ENCODE measurements around the gene CCT6B.

CCT6B gene

DNA sequence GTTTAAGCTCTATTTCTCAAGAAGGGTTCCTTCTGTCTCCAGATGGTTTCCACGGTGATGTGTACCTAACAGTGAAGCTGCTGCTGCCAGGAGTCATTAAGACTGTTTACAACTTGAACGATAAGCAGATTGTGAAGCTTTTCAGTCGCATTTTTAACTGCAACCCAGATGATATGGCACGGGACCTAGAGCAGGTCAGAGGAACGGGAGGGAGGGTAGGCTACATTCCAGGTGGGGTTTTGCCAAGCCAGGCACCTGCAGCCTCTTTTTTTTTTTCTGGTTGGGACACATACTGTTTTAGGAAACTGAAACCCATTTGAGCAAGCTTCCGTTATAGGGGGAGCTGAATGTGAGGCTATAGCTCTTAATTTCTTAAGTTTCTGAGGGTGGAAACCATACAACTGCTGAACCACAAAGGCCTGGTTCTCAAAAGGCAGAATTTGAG is 29.7 kb upstream of the CCT6B start:
- H3K27ac ChIP-seq = no peak overlapping the region; the same call in 1 of the 2 replicates
- TF ChIP-seq CTCF (conservative IDR thresholded peaks at IDR 0.05) (no peak), ZFX (IDR thresholded peaks at IDR 0.05) (no peak)

DNA sequence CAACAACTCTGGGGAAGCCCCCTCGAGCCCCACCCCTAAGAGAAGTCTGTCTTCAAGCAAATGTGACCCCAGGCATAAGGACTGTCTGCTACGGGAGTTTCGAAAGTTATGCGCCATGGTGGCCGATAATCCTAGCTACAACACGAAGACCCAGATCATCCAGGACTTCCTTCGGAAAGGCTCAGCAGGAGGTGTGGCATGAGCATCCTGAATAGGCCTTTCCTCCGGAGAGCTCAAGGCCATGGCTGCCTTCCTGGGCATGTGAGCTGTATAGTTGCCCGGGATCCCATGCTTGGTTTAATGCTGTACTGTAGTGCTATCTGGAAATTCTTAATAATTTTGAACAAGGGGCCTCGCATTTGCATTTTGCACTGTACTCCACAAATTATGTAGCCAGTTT is 28.2 kb upstream of the CCT6B start:
- TF ChIP-seq ZFX (IDR thresholded peaks at IDR 0.05) = no peak
- TF ChIP-seq CTCF (conservative IDR thresholded peaks at IDR 0.05) = no peak
- H3K27ac ChIP-seq = no peak overlapping the region

DNA sequence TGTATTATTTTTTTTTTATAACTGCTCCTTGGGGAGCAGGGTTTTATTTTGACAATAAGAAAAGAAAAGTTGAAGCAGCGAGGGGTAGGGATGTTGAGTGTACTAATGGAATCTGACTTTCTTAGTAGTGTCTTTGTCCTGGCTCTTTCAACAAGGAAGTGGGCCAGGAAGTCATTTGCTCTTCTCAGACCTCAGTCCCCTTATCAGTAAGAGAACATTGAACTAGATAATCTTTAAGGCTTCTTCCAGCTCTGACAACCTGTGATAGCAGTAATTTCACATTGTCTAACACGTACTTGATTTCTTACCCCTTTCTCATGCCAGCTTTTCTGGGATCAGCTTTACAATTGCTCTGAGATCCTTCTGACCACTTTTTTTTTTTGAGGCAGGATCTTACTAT is 27.4 kb upstream of the CCT6B start:
- H3K27ac ChIP-seq = no peak overlapping the region
- no peak for TF ChIP-seq CTCF (conservative IDR thresholded peaks at IDR 0.05)
- TF ChIP-seq ZFX (IDR thresholded peaks at IDR 0.05) = no peak

DNA sequence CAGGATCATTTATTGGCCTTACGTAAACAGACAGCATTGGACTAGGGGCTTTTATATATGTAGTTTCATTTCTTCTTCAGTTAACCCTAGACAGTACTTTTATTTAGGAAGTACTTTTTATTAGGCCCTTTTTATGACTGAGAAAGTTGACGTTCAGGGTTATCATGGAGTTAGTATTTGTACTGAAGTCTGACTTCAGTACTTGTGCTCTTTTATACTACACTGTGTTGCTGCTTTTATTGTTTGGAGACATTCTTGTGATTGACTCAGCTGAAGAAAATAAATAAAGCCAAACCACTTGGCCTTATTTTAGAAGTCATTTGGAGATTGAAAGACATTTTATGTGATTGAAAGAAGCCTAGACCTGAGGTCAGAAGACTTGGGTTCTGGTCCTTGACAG is 26.0 kb upstream of the CCT6B start:
- no peak for TF ChIP-seq ZFX (IDR thresholded peaks at IDR 0.05)
- TF ChIP-seq CTCF (conservative IDR thresholded peaks at IDR 0.05) = no peak
- H3K27ac ChIP-seq = no peak overlapping the region

- TF ChIP-seq CTCF (conservative IDR thresholded peaks at IDR 0.05) (no peak), ZFX (IDR thresholded peaks at IDR 0.05) (no peak)
- peak overlapping the region; percentile 95 for H3K27ac ChIP-seq
These were observed 20.4 kb upstream of the CCT6B start for GRCh38 chr17:34981538-34982241.

GRCh38 chr17:34980681-34981537 is 19.6 kb upstream of the CCT6B start:
- H3K27ac ChIP-seq = peak overlapping the region; percentile 95
- TF ChIP-seq ZFX (IDR thresholded peaks at IDR 0.05) = peak; percentile 94
- TF ChIP-seq CTCF (conservative IDR thresholded peaks at IDR 0.05) = peak; percentile 31

GRCh38 chr17:34980353-34980680 is 19.1 kb upstream of the CCT6B start, which contains the start of gene LIG3:
LIG3 (plus strand) TSS chr17:34980512; CDS start chr17:34983006, 2,494 bp downstream.
- TF ChIP-seq CTCF (conservative IDR thresholded peaks at IDR 0.05) (no peak), ZFX (IDR thresholded peaks at IDR 0.05) (no peak)

More at GRCh38 chr17:34980353-34980680, 19.1 kb upstream of the CCT6B start, which contains the start of gene LIG3:
- peak within 1 kb of the TSS; percentile 95 for H3K27ac ChIP-seq
